Measurements from ENCODE around the gene GLB1L2.

GLB1L2 gene

GRCh38 chr11:134322553-134322952, 9.2 kb upstream of the GLB1L2 start:
- Histone ChIP-seq H4K20me1 (no peaks in the 10 kb centered on the region), H3K4me3 (no peak overlapping the region), H3K36me3 (no peaks in the 10 kb centered on the region), H3K4me2 (no peak overlapping the region), H3K27ac (no peak overlapping the region), H3K9ac (no peak overlapping the region), H3K27me3 (no peaks in the 10 kb centered on the region), H3K4me1 (no peaks in the 10 kb centered on the region), H3K9me3 (peaks cover 6% of the 10 kb centered on the region)
- no peak for TF ChIP-seq Cebpa-rat (IDR thresholded peaks at IDR 0.05)

GRCh38 chr11:134328433-134328832, 3.4 kb upstream of the GLB1L2 start:
- H3K36me3 ChIP-seq, result no peaks in the 10 kb centered on the region
- no peak overlapping the region for H3K9ac ChIP-seq
- no peak overlapping the region for H3K4me3 ChIP-seq
- H3K9me3 ChIP-seq, result no peaks in the 10 kb centered on the region
- TF ChIP-seq Cebpa-rat (IDR thresholded peaks at IDR 0.05), result no peak
- H3K4me2 ChIP-seq, result no peak overlapping the region
- peaks cover 31% of the 10 kb centered on the region for H3K27me3 ChIP-seq
- peaks cover 4% of the 10 kb centered on the region; the same call in 1 of the 2 replicates for H4K20me1 ChIP-seq
- no peak overlapping the region for H3K27ac ChIP-seq
- H3K4me1 ChIP-seq, result peaks cover 19% of the 10 kb centered on the region

GRCh38 chr11:134330611-134331353, 1.0 kb upstream of the GLB1L2 start:
- Histone ChIP-seq H3K27me3 (peaks cover 35% of the 10 kb centered on the region), H3K9ac (no peak overlapping the region), H3K4me3 (peak overlapping the region; percentile 62), H4K20me1 (peaks cover 11% of the 10 kb centered on the region; the same call in 1 of the 2 replicates), H3K36me3 (no peaks in the 10 kb centered on the region), H3K27ac (no peak overlapping the region), H3K9me3 (no peaks in the 10 kb centered on the region), H3K4me1 (peaks cover 19% of the 10 kb centered on the region), H3K4me2 (peak overlapping the region; percentile 90)
- TF ChIP-seq Cebpa-rat (IDR thresholded peaks at IDR 0.05), result no peak

- H3K9ac ChIP-seq, result peak overlapping the region; percentile 68
- no peaks in the 10 kb centered on the region for H3K36me3 ChIP-seq
- 0 out of 2 replicates have a peak overlapping the region, but pooled peaks have one; percentile 5 for H3K27ac ChIP-seq
- TF ChIP-seq Cebpa-rat (IDR thresholded peaks at IDR 0.05), result no peak
- no peaks in the 10 kb centered on the region for H3K9me3 ChIP-seq
- H3K4me2 ChIP-seq, result peak overlapping the region; percentile 100
- H3K4me3 ChIP-seq, result peak overlapping the region; percentile 73
- peaks cover 11% of the 10 kb centered on the region; the same call in 1 of the 2 replicates for H4K20me1 ChIP-seq
- peaks cover 35% of the 10 kb centered on the region for H3K27me3 ChIP-seq
- H3K4me1 ChIP-seq, result peaks cover 19% of the 10 kb centered on the region
These were observed 422 bp downstream of the GLB1L2 start for GRCh38 chr11:134332189-134332631.

GRCh38 chr11:134332782-134333181, 994 bp downstream of the GLB1L2 start:
- peaks cover 35% of the 10 kb centered on the region for H3K27me3 ChIP-seq
- no peak overlapping the region; the same call in 1 of the 2 replicates for H3K4me3 ChIP-seq
- H3K9ac ChIP-seq, result no peak overlapping the region
- H3K4me2 ChIP-seq, result peak overlapping the region; percentile 100
- no peak overlapping the region for H3K27ac ChIP-seq
- no peaks in the 10 kb centered on the region for H3K36me3 ChIP-seq
- TF ChIP-seq Cebpa-rat (IDR thresholded peaks at IDR 0.05), result no peak
- peaks cover 19% of the 10 kb centered on the region for H3K4me1 ChIP-seq
- H4K20me1 ChIP-seq, result peaks cover 11% of the 10 kb centered on the region; the same call in 1 of the 2 replicates
- H3K9me3 ChIP-seq, result no peaks in the 10 kb centered on the region

- Histone ChIP-seq H3K4me2 (no peak overlapping the region), H4K20me1 (peaks cover 11% of the 10 kb centered on the region; the same call in 1 of the 2 replicates), H3K4me3 (no peak overlapping the region), H3K9me3 (no peaks in the 10 kb centered on the region), H3K27me3 (peaks cover 35% of the 10 kb centered on the region), H3K9ac (no peak overlapping the region), H3K4me1 (peaks cover 19% of the 10 kb centered on the region), H3K36me3 (no peaks in the 10 kb centered on the region), H3K27ac (no peak overlapping the region)
- TF ChIP-seq Cebpa-rat (IDR thresholded peaks at IDR 0.05), result no peak
These were observed 1.5 kb downstream of the GLB1L2 start for GRCh38 chr11:134333312-134333711.

- Histone ChIP-seq H3K27me3 (peaks cover 35% of the 10 kb centered on the region), H3K36me3 (no peaks in the 10 kb centered on the region), H3K4me1 (peaks cover 19% of the 10 kb centered on the region), H3K4me2 (no peak overlapping the region), H3K9me3 (no peaks in the 10 kb centered on the region), H4K20me1 (peaks cover 11% of the 10 kb centered on the region; the same call in 1 of the 2 replicates), H3K9ac (no peak overlapping the region), H3K27ac (no peak overlapping the region), H3K4me3 (no peak overlapping the region)
- TF ChIP-seq Cebpa-rat (IDR thresholded peaks at IDR 0.05), result no peak
These were observed 2.2 kb downstream of the GLB1L2 start for GRCh38 chr11:134333946-134334345.

- Histone ChIP-seq H3K4me3 (no peak overlapping the region), H4K20me1 (peaks cover 11% of the 10 kb centered on the region; the same call in 1 of the 2 replicates), H3K4me2 (no peak overlapping the region), H3K27ac (no peak overlapping the region), H3K36me3 (no peaks in the 10 kb centered on the region), H3K27me3 (peaks cover 35% of the 10 kb centered on the region), H3K9me3 (no peaks in the 10 kb centered on the region), H3K4me1 (peaks cover 14% of the 10 kb centered on the region), H3K9ac (no peak overlapping the region)
- no peak for TF ChIP-seq Cebpa-rat (IDR thresholded peaks at IDR 0.05)
These were observed 3.2 kb downstream of the GLB1L2 start for GRCh38 chr11:134334796-134335571.

- Histone ChIP-seq H3K4me2 (no peak overlapping the region), H4K20me1 (peaks cover 11% of the 10 kb centered on the region; the same call in 1 of the 2 replicates), H3K27ac (no peak overlapping the region), H3K9ac (no peak overlapping the region), H3K27me3 (peaks cover 18% of the 10 kb centered on the region), H3K4me1 (peaks cover 6% of the 10 kb centered on the region; the same call in 1 of the 2 replicates), H3K9me3 (no peaks in the 10 kb centered on the region), H3K4me3 (no peak overlapping the region), H3K36me3 (no peaks in the 10 kb centered on the region)
- no peak for TF ChIP-seq Cebpa-rat (IDR thresholded peaks at IDR 0.05)
These were observed 5.3 kb downstream of the GLB1L2 start for GRCh38 chr11:134337051-134337450.

- H3K27me3 ChIP-seq, result peaks cover 8% of the 10 kb centered on the region; the same call in 1 of the 2 replicates
- no peak overlapping the region for H3K4me3 ChIP-seq
- peaks cover 11% of the 10 kb centered on the region; the same call in 1 of the 2 replicates for H4K20me1 ChIP-seq
- TF ChIP-seq Cebpa-rat (IDR thresholded peaks at IDR 0.05), result no peak
- H3K4me2 ChIP-seq, result no peak overlapping the region
- no peaks in the 10 kb centered on the region for H3K36me3 ChIP-seq
- H3K9ac ChIP-seq, result no peak overlapping the region
- no peaks in the 10 kb centered on the region for H3K4me1 ChIP-seq
- H3K9me3 ChIP-seq, result no peaks in the 10 kb centered on the region
- no peak overlapping the region for H3K27ac ChIP-seq
These were observed 6.3 kb downstream of the GLB1L2 start for GRCh38 chr11:134338068-134338467.
